Measurements from ENCODE around the gene JDP2.

Gene JDP2

DNA sequence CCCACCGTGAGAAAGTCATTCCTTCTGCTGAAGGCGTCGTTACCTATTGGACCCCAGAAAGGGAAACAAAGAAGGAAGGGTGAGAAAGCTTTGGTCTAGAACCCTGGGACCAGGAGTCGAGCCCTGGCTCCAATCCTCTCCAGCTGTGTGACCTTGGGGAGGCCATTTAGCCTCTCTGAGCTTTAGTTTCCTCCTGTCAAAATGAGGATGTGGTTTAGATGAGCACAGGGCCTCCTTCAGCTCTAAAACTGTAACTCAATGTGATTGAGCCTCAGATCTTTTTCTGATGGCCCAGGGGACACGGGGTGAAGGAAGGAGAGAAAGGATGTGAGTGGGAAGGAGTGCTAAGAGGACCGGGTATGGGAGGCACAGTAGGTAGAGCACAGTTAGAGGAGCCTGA, 7.7 kb downstream of the JDP2 start:
- DNase-seq (ENCODE audit: low read depth, low spot score), result no peak

DNA sequence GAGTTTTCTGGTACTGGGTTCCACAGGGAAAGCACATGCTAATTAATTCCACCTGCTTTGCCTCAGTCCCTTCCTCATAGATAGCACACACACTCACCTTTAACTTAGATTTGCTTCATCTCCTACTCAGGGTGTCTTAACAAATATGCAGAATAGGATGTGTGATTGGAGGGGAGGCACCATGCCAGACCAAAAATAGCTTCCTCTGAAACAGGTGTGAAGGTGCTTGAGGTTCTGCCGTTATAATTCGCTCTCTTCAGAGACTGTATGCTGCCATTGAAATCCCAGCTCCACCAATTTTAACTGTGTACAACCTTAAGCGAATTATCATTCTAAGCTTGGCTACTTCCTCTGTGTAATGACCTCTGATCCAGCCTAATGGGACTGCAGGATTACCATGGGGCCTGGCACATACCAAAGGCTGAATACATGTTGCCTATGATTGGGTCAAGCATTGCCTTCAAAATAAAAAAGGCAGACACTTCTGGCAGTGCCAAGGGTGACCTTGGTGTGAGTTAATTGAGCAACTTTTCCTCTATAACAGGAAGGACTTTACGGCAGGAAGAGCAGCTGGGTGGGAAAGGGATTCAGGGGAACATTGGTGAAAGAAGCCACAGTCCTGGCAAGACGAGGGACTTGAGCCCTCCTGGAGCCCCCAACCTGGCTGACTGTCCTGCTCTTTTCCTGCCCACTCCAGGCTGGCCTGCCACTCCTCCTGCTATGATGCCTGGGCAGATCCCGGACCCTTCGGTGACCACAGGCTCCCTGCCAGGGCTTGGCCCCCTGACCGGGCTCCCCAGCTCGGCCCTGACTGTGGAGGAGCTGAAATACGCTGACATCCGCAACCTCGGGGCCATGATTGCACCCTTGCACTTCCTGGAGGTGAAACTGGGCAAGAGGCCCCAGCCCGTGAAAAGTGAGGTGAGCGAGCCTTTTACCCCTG, 9.7 kb downstream of the JDP2 start:
- no peak for DNase-seq (ENCODE audit: low read depth, low spot score)

DNA sequence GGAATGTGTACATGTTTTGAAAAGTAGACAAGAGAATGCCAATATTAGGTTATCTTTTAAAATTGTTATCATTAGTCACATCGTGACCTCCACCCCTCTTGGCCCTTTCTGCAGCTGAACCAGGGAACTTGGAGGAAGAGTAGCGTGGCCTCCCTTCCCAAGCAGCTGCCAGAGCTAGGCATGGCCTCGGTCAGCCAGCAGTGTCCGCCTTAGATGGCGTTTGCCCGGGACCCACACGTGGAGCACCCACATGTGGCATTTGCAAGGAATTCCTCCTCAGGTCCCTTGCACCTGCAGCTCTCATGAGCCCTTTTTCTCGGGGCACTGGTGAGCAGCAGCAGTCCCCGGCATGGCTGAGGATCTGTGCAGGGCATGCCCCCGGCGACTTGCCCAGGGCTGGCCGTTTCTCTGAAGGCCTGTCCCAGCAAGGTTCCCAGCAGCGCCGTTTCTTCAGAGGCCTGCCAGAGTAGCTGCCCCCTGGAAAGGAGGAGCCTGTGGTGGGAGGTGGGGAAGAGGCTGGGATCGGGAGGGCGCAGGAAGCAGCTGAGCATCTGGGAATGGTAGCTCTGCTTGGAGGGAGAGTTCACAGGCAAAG, 10.8 kb downstream of the JDP2 start:
- peak; percentile 40 for DNase-seq (ENCODE audit: low read depth, low spot score)

DNA sequence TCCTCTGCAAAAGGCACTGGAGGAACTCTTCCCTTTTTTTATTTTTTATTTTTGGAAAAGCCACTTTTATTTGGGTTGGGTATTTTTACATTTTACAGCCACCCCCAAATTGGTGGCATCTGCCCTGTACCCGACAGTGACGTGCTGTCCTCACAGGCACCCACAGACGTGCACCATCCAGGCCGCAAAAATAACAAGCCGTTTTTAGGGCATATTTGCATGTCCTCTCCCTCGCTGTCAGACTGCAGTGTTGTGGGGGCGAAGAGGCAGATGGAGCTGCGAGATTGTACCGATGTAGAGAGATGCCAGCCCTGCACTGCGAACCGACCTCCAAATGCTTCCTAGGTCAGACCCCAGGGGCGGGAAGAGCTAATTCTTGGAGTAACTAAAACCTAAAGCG, 12.2 kb downstream of the JDP2 start:
- no peak for DNase-seq (ENCODE audit: low read depth, low spot score)

DNA sequence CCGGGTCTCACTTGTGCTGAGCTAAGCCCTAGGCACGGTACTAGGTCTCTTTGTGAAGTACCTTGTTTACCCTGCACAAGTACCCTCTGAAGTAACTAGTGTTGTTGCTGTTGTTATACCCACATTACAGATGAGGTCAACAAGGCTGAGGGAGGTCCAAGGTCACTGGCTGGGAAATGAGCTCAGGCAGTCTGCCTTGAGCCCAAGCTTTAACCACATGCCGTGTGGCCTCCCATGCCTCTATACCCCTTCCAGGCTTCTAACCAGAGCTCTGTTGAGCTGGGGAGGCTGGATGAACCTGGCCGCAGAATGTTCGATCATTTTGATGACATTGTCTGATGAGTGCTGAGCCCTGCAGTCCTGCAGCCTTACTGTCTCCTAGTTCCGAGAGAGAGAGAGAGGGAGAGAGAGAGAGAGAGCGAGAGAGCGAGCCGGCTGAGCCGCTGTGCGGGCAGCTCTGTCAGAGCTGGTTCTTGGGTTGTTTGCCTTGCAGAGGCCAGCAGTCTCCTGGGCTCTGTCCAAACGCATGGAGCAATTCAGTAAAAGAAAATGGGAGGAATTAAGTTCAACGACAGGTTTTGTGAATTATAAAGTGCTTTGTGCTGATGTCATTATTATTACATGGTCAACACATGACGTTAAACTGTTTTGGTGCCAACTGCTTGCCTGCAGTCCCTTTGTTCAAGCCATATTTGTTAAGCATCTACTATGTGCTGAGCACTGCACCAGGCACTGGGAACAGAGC, 13.1 kb downstream of the JDP2 start:
- DNase-seq (ENCODE audit: low read depth, low spot score), result no peak

DNA sequence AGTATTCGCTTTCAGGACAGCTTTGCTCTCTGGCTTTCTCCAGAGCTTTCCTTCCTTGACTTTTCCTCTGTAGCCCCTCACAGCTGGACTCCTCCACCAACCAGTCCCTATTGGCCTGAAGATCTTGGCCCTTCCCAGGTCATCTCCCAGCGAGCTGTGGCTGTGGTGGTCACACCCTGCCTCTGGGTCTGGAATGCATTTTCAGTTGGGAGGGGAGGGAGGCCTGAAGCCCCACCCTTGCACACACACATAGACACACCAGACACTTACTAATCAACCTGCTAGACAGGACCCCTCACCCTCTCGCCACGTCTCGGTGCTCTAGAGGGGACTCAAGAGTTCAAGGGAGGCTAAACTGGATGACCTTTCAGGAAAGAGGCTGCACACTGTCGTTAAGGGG, 13.9 kb downstream of the JDP2 start:
- DNase-seq (ENCODE audit: low read depth, low spot score), result peak; percentile 54

DNA sequence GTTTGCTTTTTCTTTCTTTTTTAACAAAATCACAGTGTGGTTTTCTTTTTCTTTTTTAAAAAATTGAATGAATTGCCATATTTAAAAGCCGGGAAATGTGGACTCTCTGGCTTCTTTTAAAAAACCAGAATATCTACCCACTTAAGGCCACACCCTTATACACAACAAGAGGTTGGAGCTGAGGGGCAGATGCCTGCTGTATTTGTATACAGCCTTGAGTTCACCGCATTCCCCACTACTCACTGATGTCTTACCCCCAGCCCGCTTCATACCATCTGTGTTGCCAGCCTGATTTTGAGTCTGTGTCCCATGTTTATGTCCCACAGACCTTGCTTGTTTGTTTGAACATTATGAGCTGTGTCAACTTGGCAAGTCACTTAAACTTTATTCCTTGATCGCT, 14.3 kb downstream of the JDP2 start:
- DNase-seq (ENCODE audit: low read depth, low spot score), result no peak

DNA sequence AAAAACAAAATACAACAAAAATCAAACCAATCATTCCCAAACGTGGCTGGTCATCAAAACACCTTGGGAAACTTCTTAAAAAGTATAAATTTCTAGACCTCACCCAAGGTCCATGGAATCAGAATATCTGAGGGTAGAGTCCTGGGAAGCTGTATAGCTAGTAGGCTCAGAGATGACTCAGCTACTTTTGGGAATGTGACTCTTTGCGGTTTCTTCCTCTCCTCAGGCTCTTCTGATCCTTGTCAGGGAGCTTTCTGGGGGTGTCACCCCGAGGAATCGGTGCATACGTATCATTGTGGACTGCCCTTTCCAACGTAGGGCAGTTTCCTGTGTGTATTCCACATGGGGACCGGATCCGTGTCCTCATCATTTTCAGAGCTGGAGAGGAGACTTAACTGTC, 14.8 kb downstream of the JDP2 start:
- peak; percentile 36 for DNase-seq (ENCODE audit: low read depth, low spot score)

DNA sequence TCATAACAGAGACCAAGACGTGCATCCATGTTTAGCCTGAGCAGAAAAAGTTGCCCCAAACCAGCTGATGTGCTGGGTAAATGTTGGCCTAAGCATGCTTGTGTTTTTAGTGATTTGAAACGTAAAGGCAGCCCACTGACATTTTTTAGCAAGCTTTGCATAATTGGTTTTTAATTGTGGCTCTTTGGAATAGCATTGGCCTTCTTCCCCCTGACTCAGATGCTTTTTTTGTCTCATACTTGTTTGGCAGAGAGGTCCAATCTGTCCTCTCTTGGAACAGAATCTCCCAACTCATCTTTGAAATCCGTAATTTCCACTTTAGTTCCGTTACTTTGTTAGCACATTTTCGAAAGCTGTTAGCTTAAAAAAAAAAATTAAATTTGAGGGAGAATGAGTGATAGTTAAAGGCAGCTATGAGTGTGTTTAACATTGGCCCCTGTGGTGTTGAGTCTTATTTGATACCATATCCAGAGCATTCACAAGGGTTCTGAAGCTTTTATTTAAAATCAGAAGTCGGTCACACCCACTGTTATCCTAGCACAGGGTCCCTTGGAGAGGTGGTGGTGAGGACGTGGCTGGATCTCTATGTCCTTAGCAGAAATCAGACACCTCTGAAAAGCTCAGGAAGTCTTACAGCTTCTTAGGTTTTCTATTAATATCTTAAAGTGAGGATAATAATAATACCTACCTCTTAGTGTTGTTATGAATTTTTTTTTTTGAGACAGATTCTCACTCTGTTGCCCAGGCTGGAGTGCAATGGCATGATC, 15.6 kb downstream of the JDP2 start:
- DNase-seq (ENCODE audit: low read depth, low spot score), result no peak

DNA sequence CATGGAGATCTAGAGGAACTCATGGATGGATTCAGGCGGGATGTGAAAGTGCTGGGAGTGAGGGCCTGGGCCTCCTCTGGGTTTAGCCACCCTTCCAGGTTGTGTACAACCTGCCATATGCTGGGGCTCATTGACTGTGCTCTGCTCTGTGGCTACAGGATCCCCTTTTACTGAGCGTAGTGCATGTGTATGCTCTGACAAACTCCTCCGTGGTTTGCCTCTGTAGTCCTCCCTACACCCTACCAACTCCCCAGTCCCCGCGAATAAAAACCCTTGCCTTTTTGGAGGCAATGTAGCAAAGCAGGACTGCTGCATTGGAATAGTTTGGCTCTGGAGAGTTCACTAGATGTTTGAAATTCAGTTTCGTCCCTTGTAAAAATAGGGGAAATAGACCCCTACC, 17.4 kb downstream of the JDP2 start:
- no peak for DNase-seq (ENCODE audit: low read depth, low spot score)

DNA sequence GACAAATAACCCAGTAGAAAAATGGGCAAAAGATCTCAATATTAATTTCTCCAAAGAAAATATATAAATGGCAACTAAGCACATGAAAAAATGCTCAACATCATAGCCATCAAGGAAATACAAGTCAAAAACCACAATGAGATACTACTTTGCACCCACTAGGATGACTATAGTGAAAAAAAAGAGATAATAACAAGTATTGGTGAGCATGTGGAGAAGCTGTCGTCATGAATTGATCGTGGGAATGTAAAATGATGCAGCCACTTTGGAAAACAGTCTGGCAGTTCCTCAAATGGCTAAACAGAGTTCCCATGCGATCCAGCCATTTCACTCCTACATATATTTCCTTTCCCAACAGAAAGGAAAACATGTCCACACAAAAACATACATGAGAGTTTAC, 18.1 kb downstream of the JDP2 start:
- DNase-seq (ENCODE audit: low read depth, low spot score), result no peak

DNA sequence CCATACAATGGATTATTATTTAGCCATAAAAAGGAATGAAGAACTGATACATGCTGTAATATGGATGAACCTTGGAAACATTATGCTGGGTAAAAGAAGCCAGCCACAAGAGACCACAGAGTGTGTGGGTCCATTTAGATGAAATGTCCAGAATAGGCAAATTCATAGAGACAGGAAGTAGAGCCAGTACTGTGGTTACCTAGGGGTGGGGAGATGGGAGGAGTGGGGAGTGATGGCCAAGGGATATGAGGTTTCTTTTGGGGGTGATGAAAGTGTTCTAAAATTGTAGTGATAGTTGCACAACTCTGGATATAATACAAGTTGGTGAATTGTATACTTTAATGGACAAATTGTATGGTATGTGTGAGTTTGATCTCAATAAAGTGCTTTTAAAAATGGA, 18.6 kb downstream of the JDP2 start:
- DNase-seq (ENCODE audit: low read depth, low spot score), result no peak

DNA sequence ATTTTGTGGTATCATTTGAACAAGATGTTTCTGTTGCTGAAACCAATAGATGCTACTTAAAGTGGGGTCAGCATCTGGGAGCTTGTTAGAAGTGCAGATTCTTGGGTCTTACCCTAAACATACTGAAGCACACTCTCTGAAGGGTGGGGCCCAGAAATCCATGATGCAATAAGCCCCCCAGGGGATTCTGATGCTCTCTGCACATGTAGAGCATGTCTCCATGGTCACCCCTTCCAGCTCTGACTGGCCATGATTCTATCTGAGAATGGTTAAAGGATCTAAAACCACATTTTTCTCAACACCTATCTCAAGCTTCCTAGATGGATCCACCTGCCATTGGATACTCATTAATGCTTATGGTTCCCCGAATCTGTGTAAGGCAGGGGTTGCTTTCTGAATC, 20.4 kb downstream of the JDP2 start:
- no peak for DNase-seq (ENCODE audit: low read depth, low spot score)

DNA sequence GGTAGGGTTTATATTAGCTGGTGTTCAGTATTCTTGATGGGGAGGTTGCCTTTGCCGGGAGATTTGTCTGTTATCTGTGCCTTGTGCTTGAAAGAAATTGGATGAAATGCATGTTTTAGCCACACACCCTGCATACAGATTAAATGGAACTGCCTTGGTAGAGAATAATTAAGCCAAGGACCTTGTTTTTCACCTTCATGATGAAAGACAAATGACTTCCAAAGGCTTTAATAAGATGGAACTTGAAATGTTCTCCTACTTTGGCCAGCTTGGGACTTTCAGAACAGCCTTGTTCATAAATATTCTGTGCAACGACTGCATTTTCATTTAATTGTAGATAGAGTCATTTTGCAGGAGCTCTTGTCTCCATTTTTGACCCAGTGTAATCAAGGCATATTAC, 21.2 kb downstream of the JDP2 start:
- no peak for DNase-seq (ENCODE audit: low read depth, low spot score)

DNA sequence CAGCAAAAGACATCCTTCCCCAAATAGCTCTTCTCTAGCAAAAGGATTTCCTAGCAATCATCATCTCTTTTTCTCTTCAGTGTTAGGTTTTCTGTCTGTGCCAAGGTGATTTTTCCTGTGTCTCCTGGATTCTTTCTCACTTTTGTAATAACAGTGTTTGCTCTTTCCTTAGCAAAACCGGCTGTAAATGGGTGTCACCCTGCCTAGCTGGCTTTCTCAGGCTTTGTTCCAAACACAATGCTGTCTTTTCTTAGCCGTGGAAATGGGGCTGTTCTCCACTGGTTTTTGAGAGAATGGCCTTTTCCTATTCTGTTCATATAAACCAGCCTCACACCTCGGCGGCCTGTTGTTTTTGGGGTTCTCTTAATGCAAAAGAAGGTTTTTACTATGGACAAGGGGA, 21.9 kb downstream of the JDP2 start:
- DNase-seq (ENCODE audit: low read depth, low spot score), result no peak

DNA sequence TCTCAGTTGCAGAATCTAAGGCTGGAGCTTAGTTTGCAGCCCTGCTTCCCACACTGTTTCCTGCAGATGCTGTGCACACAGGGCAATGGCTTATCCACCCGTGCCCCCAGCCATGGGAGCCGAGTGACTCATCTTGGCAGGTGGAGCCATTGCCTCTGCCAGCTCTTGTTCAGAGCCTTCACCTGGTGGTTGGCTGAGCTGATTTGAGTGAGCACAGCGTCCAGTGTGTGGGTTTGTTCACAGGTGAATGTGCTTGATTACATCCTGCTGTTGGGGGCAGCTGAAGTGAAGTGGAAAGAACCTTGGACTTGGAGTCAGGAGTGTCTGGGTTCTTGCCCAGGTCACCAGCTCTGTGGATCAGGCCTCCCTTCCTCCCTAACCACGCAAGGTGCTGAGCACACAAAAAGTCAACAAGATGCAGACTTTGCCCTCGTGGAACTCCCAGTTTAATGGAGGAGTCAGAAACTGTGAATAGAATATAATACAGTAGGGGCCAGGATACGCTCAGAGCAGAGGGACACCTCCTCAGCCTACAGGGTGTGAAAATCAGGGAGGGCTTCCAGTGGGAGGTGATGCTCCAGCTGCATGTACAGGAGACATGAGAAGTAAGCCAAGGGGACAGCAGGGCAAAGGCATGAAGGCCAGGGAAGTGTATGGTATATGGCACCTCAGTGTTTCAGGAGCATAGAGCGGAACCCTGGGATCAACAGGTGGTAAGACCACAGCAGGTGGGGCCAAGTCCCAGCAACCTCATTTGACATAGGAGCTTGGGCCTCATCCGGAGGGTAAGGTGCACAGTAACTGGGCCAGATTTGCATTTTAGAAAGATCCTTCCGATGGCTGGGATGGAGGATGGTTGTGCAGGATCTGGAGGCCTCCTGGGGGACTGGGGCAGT, 22.8 kb downstream of the JDP2 start:
- DNase-seq (ENCODE audit: low read depth, low spot score), result no peak

DNA sequence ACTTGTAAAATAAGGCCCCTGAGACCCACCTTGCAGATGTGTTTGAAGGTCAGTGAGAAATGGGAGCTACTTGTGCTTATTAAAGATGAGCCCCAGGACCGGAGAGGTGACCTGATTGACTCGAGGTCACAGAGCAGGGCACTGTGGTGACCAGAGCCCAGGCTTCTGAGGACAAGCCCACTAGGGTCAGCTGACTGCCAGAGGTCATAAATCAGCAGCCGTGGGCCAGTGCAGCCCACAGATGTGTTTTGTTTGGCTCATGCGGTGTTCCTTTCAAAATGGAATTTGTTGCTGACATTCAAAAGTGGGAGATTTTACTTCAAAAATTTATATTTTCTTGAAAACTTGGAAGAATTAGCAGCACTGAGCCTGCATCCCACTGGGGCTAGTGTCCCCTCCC, 24.5 kb downstream of the JDP2 start:
- DNase-seq (ENCODE audit: low read depth, low spot score), result no peak

DNA sequence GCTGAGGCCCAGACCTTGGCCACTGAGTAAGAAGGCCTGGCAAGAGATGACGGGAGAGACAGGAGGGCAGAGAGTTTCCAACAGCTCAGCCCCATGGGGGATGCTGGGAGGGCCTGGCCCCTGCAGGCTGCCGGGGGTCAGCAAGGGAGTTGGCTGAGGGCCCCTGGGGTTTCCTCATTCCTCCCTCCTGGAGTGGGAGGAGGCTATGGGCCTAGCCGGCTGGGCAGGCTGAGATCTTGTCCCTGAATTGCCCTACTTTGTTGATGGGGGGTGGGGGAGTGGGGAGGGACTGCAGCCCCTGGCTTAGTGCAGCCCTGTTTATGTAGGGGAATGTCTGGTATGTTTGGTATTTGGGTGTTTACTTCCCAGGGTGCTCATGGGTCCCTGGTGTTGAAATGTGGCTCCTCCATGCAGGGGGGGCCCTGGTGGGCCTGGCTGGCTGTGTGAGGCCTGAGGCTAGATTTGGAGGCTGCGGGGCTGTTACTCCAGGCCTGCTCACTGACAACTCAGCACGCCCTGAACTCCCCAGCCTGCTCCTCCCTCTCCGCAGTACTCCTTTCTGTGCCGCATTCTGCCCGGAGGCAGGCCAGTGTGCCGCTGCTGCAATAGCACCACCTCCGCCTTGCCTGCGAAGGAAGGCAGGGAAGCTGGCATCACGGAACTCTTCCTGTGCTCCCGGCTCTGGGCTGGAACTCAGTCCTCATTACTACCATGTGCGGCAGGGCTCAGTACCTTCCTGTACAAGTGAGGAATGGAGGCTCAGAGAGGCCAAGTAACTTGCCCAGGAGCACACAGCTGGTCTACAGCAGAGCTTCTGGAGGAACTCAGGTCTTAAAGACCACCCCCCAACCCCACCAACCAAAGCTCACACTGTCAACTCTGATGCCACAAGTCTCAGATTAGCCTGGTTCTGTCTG, 25.3 kb downstream of the JDP2 start:
- DNase-seq (ENCODE audit: low read depth, low spot score), result peak; percentile 100

DNA sequence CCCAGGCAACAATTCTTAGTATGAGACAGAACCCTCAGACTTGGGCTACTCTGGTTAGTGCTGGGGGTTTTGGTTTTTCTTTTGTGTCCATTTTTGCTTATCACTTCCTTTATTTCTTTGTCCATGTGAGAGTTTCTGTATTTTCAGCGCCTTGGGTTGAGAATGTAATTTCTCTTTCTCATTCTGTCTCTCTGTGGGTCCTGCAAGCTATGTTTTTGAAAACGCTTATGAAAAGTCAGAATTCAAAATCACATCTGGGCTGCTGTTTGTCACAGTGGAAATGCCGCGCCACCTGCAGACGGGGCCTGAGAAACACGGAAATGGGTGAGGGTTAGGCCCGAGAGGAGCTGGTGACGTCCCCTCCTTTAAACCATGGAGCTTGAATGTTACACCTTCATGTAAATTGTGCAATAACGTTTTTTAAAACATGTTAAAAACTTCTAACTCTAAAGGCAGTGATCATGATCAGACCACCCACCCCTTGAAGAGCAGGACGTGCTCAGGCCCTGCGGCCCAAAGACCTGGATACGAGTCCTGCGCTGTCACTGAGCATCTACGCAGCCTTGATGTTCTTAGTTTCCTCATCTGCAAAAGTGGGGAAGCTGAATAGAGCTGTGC, 26.1 kb downstream of the JDP2 start:
- peak; percentile 44 for DNase-seq (ENCODE audit: low read depth, low spot score)

All from ELF-1 (cell line).